NCI-H524 (cell line): ENCODE results near the gene ALG12.

Experiments
- DNase-seq, 2 experiments: peaks; one replicate each; lab custom pipeline; 2025; lab: John Stamatoyannopoulos, UW

Gene ALG12

DNA sequence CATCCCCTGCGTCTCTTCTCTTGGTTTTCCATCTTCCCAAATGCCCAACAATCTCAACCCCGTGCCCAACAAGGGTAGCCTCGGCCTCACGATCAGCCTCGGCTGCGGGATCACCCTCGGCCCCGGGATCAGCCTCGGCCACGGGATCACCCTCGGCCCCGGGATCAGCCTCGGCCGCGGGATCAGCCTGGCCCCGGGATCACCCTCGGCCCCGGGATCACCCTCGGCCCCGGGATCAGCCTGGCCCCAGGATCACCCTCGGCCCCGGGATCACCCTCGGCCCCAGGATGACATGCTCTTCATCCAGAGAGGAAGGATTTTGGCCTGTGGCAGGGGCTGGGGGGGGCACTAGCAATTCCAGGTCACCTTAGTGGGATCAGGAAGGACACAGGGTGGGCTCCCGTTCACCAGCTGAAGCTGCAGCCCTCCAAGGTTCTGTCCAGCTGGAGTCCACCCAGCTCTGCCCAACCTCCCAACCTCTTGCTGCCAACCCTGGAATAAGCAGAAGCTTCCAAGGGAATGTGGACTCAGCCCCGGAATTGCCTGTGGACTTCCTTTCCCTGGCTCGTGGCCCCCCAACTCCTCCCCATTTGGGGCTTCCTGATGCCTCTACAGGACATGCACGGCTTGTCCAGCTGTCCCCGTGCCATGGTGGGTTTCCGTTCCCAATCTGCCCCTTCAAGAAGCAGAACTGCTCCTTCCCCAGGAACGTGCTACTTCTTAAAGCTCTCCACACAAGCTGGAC is 6.2 kb downstream of the ALG12 start:
- no peak for DNase-seq

DNA sequence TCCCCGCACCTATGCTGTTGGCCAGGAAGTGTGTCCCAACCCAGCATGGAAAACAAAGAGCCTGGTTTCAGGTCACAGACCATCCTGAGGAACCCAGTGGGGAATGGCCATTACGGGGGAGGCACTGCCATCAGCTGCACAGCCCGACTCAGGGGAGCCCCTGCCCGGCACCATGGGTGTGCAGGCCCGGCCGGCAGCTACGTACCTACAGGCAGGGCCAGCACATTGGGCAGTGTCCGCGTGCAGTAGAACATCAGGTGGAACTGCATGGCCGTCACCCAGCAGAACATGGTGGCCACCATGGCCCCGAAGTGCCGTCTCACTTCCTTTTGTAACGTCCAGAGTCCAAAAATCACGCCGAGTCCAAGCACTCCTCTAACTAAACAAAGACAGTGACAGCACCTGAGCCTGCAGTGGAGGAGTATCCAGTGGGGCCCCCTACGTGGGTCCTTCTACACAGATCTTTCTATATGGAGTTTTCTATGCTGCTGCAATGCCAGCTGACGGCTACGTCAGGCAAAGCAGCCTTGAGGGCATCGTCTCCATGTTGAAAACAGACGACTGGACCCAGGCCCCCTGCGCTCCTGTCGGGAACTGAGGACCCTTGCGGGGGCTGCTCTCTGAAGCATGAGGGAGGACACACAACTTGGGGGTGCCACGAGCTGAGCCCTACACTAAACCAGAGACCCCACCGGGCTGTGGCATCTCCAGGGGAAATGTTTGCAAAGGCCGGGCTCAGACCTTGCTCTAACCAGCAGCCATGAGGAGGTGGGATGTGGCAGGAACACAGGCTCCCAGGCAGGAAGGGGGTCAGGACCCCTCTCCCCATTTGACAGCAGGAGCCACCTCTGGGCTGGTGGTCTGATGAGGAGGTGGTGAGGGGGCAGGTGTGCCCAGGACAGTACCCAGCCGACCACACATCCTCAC is 7.7 kb downstream of the ALG12 start:
- DNase-seq = no peak

DNA sequence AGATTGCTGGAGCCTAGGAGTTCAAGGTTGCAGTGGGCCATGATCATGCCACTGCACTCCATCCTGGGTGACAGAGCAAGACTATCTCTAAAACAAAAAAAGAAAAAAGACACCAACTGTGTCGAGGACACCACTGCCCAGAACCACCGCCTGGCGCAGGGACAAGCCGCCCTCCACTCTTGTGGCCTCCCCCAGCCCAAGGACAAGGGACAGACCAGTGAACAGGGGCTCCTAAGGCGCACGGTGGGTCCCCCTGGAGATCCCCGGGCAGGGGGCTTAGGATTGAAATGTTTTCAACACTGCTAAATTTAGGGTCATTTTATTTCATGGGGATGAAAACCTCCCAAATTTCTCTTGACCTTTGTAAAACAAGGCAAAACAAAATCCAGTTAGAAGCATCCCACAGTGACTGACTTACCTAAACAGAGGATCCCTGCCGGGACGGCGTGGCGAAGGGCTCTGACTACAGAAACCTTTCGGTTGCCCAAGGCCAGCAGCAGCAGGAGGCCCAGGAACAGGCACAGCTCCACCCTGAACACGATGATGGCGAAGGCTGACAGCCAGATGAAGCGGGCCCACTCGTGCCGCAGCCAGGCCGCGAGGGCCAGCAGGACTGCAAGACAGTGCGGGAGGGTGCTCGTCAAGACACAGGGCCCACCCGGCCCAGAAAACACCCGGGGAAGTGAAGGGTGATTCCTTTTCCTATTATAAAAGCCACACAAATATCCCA is 8.6 kb downstream of the ALG12 start:
- DNase-seq = no peak

DNA sequence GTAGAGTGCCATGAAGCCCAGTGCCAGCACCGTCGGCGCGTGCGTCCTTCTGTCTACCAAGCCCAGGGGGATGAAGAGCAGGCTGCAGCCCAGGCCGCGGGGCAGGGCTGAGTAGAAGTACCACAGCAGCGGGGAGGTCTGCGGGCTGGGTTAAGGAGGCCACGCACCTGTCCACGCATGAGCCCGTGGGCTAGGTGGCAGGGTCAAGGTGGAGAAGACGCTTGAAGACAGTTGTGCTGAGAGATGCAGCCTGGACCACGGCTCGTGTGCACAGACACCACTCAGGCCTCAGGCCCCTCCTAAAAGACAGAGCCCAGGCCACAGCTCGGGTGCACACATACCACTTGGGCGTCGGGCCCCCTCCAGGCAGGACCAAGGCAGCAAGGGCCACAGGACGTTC is 10.4 kb downstream of the ALG12 start:
- DNase-seq = no peak

DNA sequence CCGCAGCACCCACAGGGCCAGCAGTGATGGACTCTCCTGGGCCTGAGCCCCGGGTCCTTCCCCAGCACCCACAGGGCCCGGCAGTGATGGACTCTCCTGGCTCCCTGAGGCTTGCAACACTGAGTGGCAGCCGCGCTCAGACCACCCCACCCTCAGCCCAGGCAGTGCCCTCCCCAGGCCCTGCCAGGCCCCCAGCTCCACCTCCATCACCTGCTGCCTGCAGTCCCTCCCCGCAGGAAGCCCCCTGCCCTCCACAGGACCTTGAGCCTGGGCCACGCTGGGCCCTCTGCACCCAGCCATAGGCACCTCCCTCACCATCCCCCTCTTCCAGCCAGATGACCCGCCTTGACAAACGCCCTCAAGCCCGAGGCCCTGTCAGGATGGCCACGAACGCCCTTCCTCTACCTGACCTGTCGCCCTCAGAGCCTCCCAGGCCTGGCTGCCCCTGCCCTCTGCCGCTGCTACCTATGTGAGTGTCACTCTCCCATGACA is 11.4 kb downstream of the ALG12 start:
- DNase-seq = no peak

DNA sequence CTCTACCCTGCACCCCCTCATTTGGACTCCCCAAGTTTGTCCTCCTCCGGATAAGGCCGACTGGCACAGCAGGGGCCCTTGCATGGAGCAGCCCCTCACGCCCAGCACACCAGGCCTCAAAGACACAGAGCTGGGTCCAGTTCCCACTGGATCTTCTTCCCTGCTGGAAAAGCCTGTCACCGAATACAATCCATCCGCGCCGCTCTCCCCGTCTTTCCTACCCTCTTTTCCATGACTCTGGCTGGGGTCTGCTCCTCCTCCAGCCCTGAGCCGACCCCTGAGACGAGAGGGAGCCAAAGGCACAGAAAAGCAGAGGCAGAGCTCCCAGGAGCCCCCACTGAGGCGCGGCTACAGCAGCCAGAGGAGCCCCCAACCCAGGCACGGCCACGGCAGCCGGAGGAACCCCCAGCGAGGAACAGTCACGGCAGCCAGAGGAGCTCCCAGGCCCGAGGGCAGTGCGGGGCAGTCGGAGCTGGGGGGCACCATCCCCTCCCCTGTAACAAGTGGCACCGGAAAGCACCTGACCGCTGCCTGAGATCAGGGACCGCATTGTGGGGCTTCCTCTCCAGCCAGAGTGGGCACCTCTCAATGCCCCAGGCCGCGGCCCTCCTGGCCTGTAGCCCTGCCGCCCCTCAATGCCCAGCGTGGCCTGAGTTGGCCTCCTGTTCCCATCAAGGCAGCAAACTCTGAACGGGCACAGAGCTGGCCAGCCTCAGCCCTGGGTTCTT is 12.0 kb downstream of the ALG12 start:
- no peak for DNase-seq

DNA sequence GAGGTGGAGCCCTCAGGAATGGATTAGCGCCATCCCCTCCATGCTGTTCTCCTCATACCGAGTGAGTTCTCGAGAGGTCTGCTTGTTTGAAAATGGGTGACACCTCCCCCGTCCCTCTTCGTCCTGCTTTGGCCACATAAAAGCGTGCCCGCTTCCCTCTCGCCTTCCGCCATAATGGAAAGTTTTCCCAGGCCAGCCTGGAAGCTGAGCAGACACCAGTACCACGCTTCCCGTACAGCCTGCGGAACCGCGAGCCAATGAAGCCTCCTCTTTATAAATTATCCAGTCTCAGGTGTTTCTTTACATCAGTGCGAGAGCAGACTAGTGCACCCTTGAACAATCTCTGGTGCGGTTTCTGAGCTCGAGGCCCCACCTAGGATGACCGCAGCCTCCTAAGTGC is 12.8 kb downstream of the ALG12 start:
- no peak for DNase-seq

DNA sequence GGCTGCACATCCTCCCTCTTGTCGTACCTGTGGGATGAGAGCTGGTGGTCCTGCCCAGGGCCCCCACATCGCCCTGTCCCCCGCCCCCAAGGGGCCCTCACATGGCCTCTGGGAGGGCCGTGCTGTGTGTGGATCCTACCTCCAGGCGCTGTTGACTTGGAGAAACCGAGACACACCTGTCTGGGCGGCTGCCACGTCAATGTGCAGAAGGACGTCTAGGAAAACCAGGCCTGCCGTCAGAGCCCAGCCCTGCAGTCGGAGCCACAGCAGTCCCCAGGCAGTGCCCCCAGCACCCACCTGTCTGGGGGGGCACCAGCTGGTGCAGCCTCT is 14.2 kb downstream of the ALG12 start:
- no peak for DNase-seq

DNA sequence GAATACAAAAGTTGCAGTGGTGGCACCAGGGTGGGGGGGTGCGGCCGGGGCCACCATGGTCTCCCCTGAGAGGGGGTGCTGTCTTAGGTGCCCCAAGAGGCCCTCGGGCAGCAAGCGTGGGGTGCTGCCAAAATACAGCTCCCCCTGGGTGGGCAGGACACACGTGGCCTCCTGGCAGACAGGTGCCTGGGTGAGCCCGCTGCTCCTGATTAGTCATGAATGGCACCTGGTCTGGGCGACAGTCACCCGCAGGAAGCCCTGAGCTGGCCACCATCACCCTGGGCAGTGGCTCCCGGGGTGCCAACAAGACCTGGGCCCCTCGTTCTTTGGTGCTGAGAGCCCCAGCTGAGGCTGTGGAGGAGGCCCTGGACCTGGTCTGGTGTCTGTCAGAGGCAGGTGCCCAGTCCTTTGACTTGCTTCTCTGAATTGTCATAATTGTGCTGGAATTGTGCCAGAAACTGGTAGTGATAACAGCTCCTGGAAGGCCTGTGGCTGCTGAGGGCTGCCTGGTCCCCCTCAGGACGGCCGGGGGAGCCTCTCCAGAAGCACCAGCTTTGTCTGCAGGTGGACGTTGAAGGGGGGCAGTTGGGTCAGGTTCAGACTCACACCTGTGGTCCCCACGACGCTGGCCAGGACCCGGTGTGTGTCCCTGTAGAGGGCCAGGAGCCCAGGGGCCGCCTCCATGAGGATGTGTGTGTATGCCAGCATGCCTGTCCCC is 14.8 kb downstream of the ALG12 start:
- DNase-seq = no peak

DNA sequence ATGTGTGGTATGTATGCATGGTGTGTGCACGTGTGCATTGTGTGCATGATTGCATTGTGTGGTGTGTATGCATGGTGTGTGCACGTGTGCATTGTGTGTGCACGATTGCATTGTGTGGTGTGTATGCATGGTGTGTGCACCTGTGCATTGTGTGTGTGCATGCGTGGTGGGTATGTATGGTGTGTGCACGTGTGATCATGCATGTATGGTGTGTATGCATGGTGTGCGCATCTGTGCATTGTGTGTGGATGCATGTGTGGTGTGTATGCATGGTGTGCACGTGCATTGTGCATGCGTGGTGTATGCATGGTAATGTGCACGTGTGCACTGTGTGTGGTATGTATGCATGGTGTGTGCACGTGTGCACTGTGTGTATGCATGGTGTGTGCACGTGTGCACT is 16.8 kb downstream of the ALG12 start:
- no peak for DNase-seq

DNA sequence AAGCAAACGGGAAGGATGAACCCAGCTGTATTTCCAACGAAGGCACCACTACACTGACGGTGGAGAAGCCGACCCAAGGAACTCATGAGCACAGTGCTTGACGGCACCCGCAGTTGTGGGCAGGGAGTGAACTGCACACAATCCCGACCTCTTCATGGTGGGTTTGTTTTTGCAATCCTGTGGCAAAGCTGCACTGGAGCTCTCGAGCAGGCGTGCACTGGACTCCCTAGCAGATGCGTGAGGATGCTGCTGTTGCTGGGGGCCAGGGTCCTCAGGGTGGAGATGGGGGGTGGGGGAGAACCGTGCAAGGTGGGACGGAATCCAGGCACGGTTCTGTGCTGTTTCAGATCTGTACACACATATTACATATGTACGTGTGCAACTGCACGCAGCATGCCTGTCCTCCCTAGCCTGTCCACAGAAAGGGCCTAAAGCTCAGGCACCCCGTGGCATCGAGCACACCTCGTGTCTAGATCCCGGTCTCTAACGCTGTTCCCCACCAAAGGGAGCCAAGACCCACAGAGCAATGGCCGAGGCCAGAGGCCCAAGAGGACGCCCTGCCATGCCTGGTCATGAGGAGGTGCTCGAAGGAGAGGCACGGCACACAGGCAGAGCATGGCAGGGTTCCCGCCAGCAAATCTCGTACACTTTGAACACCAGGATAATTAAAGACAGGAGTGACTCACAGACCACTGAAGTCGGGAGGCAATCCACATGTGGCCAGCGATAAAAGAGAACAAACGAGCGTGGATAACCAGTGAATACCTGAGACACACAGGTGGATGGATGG is 17.6 kb downstream of the ALG12 start:
- DNase-seq = no peak

DNA sequence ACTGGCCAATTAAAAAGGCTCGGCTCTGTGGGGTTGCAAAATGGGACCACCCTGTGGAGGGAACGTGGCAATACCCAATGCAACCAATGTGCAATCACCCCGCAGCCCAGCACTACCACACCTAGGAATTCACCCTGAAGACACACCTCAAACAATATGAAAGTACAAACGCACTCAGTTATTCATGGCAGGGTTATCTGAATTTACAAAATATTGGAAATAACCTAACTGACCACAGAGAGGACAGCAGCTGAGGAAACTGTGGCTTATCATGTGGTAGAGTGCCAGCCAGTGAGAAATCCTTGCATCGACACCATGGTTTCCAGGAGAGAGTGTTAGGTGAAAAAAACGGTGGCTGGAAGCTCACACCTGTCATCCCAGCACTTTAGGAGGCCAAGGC is 18.7 kb downstream of the ALG12 start:
- no peak for DNase-seq

DNA sequence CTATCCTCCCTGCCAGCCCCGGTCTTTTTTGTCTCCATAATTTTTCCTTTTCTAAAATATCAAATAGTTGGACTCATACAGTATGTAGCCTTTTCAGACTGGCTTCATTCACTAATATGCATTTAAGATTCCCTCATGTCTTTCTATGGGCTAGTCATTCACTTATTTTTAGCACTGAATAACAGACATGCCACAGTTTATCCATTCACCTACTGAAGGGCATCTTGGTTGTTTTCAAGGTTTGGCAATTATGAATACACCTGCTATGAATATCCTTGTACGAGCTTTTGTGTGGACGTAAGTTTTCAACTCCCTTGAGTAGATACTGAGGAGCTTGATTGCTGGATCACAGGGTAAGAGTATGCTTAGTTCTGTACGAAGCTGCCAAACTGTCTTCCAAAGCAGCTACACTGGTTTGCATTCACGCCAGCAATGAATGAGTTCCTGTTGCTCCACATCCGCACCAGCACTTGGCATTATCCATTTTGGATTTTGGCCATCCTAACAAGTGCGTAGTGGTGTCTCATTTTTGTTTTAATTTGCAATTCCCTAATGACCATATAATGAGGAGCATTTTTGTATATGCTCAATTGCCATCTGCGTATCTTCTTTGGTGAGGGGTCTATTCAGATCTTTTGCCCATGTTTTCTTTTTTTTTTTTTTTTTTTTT is 21.1 kb downstream of the ALG12 start:
- DNase-seq = no peak

DNA sequence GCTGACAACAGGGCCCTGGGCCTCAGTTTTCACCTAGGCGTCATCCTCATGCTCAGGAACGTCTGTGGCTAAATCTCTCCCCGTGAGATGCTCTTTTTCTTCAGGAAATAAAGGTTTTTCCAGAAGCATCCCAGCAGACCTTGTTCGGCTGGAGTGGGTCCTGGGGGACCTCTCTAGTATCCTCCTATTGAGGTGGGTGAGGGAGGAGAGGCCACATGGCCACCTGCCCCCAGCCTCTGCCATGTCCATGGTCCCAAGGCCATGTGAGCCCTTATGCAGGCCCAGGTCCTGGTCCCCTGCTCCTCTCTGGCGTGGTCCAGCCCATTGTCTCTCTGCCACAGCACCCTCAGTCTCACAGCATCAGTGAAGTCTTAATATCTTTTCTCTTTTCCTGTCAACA is 22.0 kb downstream of the ALG12 start:
- no peak for DNase-seq

DNA sequence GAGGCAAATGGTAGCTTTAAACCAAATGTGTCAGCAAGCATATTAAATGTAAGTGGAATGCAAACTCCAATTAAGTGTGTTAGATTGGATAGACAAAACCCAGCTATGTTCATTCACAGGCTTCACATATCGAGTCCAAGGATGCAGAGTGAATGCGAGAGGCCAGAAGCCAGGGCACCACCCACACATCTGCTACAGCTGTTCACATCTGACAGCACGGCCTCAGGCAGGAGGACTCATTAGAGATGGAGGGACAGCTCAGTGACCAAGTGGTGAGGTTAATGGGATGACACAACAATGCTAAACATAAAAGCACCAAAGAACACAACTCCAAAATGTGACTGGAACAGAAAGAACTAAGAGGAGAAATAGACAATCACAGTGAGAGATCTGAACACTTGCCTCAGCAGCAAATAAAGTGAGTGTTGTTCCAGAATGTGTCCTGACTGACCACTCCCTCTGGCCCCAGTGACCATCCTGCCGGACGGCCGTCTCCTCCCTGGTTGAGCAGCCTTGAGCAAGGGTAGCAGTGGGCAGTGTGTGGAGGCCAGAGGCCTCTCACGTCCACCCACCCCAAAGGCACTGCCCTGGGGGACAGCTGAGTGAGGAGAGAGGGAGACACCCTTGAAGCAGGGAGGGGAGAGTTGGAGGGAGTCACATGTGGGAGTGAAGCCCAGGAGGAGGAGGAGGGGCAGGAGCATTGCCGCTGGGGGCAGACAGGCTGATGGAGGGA is 23.8 kb downstream of the ALG12 start:
- no peak for DNase-seq

DNA sequence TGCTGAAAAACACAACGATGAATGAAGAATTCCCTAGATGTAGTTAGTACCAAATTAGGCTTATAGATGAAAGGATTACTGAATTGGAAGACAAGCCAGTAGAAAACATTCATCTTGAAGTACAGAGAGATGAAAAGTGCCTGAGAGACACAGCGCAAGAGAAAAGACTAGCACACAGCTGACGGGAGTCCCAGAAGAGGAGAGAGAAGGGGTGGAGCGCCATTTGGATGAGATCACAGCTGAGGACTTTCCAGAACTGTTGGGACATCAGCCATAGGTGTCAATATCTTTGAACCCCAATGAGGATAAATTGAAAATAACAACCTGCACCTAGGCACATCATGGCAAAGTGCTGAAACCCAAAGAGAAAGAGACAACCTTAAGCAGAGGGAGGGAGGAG is 25.2 kb downstream of the ALG12 start:
- no peak for DNase-seq

DNA sequence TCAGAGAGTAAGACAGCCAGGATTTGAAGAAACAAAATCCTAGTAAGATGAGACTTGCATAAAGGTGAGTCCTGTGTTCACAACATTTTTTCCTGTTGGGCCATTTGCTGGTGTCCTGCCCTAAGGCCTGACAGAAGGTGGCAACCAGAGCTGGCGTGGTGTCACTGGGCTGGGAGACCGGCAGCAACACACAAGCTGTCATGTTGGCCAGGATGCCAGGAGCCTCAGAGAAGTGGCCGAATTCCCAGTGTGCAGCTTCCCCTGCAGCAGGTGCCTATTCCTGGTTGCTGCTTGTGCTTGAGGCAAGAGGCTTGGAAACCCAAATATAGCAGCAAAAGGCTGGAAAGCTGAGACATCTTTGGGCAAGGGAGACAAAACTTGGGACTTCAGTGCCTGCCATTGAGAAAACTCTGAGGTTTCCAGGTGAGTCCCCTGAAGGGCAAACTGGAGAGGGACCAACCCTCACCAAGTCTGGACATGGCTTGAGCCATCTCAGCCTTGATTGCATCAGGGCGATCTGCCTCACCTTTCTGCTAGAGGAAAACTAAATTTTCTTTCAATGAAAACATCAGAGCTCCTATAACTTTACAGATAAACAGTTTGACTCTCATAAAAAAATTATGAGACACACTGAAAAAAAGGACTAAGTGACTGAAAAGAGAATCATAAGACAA is 25.9 kb downstream of the ALG12 start:
- no peak for DNase-seq

DNA sequence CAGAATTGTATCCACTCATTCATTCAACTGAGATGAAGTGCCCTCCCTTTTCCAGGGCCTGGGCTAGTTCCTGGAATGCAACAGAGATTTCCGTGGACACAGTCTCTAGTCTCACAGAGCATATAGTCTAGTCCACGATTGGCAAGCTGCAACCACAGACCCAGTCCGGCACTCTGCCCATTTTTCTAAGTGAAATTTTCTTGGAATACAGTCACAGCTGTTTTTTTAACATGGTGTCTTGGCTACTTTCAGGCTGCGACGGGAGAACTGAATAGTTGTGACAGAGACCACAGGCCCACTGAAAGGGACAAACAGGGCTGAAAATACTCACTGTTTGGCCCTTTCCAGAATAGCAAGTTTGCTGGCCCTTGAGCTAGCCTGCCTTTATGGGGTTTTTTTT is 29.2 kb downstream of the ALG12 start:
- no peak for DNase-seq

DNA sequence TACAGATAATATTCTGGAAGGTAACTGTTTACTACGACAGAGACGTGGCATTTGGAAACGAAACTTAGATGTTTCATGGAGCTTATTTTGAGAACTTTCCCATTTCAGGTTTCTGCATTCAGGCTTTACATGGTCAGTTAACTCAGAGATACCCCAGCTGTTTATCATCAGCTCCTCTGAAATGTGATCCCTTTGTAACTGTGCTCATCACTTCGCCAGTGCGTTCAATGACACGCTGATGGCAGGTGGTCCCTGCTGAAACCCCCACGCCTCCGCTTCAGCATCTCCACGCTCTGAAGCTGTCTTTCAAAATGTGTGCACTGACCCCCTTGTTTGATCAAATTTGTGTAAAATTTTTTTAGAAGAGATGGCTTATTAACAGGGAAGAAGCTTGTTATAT is 30.5 kb downstream of the ALG12 start:
- DNase-seq = no peak
